ENCODE data around the gene ACACB.
A peak's percentile ranks its signal among the peaks of the same experiment; 100 is the strongest.
"Not testable (repeated sequence)": the region's sequence is repeated elsewhere in the genome, so short reads cannot be mapped to it uniquely, and the experiment has no call there.

Gene ACACB

DNA sequence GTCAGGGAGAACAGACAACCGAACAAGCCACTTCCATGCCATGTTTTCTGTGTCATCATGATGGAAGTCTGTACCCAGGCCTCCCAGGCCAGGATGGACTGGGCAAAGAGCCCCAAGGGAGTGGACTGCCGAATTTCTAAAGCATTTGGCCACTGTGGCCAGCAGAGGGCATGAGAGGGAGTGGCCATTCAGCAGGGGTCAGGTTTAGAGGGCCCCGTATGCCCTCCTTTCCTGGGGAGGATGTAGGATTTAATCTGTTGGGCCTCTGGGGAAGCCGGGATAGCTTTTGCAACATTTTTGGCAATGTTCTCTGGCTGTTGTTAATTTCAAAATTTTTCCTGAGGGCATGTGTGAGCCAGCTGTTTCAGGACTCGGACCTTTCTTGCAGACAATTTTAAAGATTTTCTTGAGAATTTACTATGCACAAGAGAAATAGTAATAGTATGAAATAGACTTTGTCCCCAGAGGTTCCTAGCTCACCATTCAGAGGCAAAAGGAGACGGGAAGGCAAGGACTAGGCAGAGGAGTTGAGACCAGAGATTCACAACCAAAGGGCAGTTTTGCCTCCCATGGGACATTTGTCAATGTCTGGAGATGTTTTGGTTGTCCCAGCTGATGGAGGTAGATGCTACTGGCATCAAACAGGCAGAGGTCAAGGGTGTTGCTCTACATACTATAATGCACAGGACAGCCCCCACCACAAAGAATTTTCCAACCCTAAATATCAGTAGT is 18.0 kb downstream of the ACACB start:
- in situ Hi-C loops (cut with MboI; ENCODE audit: low pct_unique_long_range_greater_than_20kb, low sequenced_read_pairs): no loop called here
- no peak for DNase-seq

DNA sequence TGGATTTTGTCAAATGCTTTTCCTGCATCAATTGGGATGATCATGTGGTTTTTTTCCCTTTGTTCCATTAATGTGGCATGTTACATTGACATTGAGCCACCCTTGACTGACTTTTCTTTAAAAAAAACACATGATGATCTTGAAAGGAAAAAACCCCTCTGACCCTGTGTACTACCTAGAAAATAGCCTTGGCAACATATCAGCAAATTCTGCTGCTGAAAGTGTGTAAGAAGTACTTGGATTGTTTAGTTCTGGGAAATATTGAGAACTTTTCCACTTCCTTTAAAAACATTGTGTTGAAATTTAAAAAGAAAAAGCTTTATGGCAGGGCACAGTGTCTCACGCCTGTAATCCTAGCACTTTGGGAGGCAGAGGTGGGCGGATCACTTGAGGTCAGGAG is 20.7 kb downstream of the ACACB start:
- no peak for DNase-seq
- in situ Hi-C loops (cut with MboI; ENCODE audit: low pct_unique_long_range_greater_than_20kb, low sequenced_read_pairs): no loop called here

DNA sequence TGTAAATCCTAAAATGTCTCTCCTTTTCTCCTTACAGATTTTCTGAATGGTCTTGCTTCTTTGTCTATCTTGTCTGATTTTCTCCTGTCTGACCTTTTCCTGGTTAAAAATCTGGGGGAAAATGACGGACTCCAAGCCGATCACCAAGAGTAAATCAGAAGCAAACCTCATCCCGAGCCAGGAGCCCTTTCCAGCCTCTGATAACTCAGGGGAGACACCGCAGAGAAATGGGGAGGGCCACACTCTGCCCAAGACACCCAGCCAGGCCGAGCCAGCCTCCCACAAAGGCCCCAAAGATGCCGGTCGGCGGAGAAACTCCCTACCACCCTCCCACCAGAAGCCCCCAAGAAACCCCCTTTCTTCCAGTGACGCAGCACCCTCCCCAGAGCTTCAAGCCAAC is 23.0 kb downstream of the ACACB start:
- DNase-seq: no peak
- in situ Hi-C loops (cut with MboI; ENCODE audit: low pct_unique_long_range_greater_than_20kb, low sequenced_read_pairs): no loop called here

DNA sequence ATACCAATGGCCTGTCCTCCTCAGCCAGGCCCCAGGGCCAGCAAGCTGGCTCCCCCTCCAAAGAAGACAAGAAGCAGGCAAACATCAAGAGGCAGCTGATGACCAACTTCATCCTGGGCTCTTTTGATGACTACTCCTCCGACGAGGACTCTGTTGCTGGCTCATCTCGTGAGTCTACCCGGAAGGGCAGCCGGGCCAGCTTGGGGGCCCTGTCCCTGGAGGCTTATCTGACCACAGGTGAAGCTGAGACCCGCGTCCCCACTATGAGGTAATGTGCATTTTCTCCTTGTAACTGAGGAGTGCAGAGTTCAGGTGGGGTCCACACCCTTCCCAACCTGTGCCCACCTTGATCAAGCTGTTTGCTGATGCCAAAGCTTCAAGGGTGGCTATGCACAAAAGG is 23.4 kb downstream of the ACACB start:
- in situ Hi-C loops (cut with MboI; ENCODE audit: low pct_unique_long_range_greater_than_20kb, low sequenced_read_pairs): no loop called here

DNA sequence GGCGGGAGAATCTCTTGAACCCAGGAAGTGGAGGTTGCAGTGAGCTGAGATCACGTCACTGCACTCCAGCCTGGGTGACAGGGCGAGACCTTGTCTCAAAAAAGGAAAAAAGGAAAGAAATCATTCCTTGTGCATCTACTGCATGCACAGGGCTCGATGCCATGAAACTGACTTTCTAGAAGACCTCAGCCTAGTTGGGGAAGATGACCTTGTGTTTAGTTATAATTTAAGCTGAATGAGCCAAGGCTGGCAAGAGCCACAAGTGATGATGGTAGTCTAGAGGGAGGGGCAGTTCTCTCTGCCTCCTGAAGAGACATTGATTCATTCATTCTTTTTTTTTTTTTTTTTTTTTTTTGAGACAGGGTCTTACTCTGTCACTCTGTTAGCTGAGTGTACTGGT is 24.2 kb downstream of the ACACB start:
- DNase-seq: no peak
- in situ Hi-C loops (cut with MboI; ENCODE audit: low pct_unique_long_range_greater_than_20kb, low sequenced_read_pairs): no loop called here

More for the DNA sequence above, 23.4 kb downstream of the ACACB start:
- no peak for DNase-seq

DNA sequence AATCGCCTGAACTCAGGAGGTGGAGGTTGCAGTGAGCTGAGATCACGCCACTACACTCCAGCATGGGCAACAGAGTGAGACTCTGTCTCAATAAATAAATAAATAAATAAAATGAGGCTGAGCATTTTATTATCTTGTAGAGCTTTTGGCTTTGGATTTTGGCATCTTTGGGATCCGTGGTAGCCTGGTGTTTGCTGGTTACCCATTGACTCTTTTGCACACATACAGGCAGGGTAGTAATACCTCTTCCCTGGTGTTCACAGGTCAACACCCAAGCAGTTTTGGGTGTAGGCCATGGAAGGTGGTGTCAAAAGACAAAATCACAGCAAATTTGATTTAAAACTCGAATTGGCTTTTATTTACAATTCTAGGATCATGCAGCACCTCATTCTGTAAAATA is 27.8 kb downstream of the ACACB start:
- DNase-seq: no peak
- in situ Hi-C loops (cut with MboI; ENCODE audit: low pct_unique_long_range_greater_than_20kb, low sequenced_read_pairs): no loop called here

DNA sequence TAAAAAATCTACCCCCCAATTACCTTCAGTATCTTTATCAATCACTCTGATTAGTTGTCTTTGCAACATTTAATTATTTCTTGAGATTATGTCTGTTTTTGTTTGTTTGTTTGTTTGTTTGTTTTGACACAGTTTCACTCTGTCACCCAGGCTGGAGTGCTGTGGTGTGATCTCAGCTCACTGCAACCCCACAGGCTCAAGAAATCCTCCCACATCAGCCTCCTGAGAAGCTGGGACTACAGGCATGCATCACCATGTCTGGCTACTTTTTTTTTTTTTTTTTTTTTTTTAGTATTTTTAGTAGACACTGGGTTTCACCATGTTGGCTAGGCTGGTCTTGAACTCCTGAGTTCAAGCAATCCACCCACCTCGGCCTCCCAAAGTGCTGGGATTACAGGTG is 30.7 kb downstream of the ACACB start:
- in situ Hi-C loops (cut with MboI; ENCODE audit: low pct_unique_long_range_greater_than_20kb, low sequenced_read_pairs): not testable (repeated sequence)

DNA sequence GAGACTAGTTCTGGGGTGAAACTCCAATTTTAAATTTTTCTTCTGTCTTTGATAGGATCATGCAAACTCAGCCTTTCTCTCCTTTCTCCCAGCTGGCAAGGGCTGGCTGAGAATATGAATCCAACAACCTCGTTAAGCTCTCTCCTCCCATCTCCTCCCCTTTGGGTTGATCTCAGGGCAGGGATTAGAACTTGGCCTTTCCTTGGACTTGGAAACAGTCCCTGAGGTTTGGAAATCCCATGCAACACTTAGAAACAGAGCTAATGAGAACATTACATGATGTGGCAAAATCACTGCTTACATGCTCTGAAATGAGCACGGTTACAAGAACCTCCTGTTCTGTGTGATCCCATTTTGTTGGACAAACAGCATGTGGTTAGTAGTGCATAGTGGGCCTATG is 31.6 kb downstream of the ACACB start:
- in situ Hi-C loops (cut with MboI; ENCODE audit: low pct_unique_long_range_greater_than_20kb, low sequenced_read_pairs): no loop called here
- no peak for DNase-seq

More for the DNA sequence above, 30.7 kb downstream of the ACACB start:
- not testable (repeated sequence) for DNase-seq

DNA sequence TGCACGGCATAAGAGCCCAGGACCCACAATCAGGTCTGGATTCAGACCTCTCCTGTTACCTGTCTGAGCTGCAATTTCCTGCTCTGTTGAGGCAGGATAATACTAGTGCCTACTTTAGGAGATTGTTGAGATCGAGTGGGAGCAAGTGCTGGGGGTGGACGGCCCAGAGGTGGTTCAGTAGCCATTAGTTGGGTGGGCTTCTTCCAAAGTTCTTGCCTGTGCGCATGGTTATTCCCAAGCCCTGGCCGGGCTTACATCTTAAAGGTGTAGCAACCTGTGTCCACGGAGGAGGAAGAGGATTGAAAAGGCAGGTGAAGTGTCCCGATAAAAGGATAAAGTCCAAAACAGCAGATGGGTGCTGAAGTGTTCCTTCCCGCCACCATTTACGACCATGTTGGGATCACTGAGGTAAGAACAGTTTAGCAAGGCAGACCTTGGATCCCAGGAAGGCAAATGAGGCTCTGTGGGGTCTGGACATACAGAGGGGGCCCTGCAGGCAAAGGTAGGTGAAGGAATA is 33.8 kb downstream of the ACACB start:
- DNase-seq: no peak
- in situ Hi-C loops (cut with MboI; ENCODE audit: low pct_unique_long_range_greater_than_20kb, low sequenced_read_pairs): no loop called here

DNA sequence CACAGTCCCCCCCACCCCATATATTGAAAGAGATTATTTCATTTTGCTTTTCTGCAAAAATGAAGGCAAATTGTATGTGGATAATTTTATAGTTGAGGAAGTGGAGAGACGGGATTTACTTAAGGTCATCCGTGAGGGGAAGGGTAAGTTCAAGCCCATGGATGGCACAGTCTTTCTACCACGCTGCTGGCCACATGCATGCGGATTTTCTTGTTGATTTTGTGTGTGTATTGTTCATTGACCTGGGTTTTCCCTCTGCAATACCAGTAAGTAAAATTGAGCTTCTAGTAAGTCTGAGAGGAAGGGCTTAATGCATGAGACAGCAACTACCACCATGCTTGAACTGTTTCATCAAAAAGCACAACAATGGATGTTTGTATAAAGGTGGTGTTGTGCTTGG is 35.1 kb downstream of the ACACB start:
- DNase-seq: no peak
- in situ Hi-C loops (cut with MboI; ENCODE audit: low pct_unique_long_range_greater_than_20kb, low sequenced_read_pairs): no loop called here

DNA sequence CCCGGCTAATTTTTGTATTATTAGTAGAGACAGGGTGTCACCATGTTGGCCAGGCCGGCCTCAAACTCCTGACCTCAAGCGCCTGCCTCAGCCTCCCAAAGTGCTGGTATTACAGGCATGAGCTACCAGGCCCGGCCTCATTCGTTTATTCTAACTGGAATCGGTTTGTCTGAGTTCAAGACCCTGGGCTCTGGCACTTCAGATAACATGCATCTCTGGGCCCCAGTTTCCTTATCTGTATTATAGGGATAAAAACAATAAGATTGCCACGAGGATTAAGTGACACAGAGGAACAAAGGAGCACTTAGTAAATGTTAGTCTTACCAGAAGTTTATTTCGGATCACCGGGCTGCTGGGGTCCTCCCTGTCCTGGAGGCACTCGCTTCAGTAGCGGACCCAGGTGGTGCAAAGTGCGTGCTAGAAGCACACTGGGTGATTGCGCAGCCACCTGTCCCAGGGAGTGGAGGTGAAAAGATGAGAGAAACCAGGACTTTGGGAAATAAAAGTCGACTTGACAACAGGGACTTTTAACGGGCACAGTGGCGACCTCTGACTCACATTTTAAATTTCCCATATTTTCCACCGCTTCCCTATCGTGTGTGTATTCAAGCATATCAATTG is 37.5 kb downstream of the ACACB start:
- in situ Hi-C loops (cut with MboI; ENCODE audit: low pct_unique_long_range_greater_than_20kb, low sequenced_read_pairs): no loop called here
- DNase-seq: peak; percentile 40

DNA sequence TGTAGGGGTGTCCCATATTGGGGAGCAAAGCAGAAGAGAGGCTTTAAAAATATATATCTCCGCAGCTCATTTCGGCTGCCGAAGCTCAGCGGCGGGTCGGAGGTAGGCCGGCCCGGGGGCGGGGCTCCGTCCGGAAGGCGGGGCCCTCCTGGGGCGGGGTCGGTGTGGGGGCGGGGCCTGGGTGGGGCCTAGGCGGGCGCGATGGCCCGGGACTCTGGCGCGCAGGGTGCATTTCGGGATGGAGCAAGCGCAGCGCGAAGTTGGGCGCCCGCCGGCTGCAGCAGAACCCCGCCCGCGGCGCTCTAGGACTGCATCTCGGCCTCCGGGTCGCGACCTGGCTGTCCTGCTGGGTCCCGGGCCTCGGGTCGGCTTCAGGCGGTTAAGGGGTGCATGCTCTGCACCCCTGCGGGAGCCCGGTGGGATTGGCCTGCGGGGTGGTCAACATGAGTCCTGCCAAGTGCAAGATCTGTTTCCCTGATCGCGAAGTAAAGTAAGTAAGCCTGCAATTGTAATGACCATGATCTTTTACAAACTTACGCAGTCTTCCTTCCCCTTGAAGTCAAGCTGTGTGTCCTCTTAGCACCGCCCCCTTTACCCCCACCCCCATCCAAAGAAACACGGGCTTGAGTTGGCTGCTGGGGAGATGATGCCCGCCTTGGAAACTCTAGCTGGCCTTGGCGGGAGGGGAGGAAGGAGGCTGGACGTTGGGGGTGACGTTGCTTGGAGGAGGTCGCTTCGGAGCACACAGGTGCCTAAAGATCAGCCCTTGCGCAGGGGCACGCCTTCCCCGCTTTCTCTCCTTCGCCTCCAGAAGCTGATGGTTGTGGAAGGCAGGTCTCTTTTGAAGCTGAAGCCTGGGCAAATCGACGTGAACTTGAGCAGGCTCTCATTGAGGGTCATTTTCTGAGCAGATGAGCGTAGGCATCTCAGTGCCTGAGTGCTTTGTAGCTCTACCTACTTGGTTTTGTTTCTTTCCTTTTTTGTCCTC is 38.4 kb downstream of the ACACB start:
- in situ Hi-C loops (cut with MboI; ENCODE audit: low pct_unique_long_range_greater_than_20kb, low sequenced_read_pairs): no loop called here
- peak; percentile 88 for DNase-seq

DNA sequence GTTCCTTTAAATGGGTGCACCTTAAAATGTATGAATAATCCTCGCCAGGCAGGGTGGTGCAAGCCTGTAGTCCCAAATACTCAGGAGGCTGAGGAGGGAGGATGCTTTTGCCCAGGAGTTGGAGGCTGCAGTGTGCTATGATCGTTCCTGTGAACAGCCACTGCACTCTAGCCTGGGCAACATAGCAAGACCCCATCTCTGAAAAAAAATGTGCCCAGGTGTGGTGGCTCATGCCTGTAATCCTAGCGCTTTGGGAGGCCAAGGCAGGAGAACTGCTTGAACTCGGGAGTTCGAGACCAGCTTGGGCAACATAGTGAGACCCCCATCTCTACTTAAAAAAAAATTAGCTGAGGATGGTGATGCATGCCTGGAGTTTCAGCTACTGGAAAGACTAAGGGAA is 39.6 kb downstream of the ACACB start:
- in situ Hi-C loops (cut with MboI; ENCODE audit: low pct_unique_long_range_greater_than_20kb, low sequenced_read_pairs): no loop called here
- DNase-seq: no peak

DNA sequence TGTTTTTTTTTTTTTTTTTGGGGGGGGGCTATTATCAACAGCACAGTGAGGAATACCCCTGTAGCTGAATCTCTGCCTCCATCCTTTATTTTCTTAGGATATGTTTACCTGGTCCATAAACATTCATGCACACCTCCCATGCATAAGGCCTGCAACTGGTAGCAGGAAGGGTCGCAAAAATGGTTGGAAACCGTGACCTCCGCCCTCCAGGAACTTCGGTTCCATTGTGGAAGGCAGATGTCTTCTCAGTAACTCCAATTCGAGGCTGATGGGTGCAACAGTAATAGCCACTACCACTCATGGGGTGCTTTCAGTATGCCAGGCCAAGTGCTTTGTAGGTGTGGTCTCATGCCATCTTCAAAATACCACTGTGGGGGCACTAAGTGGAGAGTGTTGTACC is 40.2 kb downstream of the ACACB start:
- in situ Hi-C loops (cut with MboI; ENCODE audit: low pct_unique_long_range_greater_than_20kb, low sequenced_read_pairs): no loop called here
- no peak for DNase-seq

DNA sequence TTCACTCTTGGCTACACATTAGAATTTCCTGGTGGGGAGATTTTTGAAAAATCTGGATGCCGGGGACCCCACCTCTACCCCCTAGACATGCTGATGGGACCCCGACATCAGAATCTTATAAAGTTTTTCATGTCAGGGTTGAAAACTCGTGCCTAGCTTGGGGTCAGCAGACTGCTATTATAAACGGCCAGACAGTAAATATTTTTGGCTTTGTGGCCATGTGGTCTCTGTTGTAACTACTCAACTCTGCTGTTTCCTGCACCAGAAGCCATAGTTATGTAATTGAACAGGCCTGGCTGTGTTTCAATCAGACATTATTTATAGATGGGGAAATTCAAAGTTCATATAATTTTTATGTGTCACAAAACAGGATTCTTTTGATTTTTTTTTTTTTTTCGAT is 41.6 kb downstream of the ACACB start:
- in situ Hi-C loops (cut with MboI; ENCODE audit: low pct_unique_long_range_greater_than_20kb, low sequenced_read_pairs): no loop called here
- no peak for DNase-seq

DNA sequence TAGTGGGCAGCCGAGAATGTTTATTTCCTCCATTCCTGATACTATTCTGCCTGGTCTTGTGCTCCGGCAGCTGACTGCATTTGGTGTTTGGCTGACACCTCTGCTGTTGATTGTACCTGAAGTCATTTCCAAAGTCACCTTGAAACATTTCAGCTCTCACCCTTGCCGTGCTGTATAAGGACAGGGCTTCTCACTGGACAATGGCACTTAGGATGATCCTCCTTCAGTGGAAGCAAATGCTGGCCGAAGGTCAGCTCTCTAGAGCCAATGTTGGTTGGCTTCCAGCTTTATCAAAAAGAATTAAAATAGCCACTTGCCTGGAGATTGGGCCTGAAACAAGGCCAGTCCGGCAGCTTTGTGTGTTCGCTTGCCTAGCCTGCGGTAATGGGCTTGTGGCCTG is 44.0 kb downstream of the ACACB start:
- in situ Hi-C loops (cut with MboI; ENCODE audit: low pct_unique_long_range_greater_than_20kb, low sequenced_read_pairs): no loop called here

DNA sequence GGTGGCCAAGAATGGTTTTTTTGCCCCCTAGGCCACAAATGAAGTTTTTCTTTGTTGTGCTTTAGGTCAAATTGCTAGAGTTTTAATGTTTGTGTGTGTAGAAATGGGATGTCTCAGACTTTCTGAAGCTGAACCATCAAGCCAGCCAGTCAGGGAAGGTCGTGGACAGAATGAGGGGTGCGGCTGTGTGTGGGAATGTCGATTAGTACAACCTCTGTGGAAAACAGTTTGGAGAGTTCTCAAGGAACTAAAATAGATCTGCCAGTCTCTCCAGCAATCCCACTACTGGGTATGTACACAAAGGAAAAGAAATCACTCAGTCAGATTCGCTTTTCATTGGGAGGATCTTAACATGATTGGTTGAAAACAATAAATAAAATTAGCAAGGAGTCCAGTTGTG is 44.5 kb downstream of the ACACB start:
- no peak for DNase-seq
- in situ Hi-C loops (cut with MboI; ENCODE audit: low pct_unique_long_range_greater_than_20kb, low sequenced_read_pairs): no loop called here

More for the DNA sequence above, 44.0 kb downstream of the ACACB start:
- no peak for DNase-seq

DNA sequence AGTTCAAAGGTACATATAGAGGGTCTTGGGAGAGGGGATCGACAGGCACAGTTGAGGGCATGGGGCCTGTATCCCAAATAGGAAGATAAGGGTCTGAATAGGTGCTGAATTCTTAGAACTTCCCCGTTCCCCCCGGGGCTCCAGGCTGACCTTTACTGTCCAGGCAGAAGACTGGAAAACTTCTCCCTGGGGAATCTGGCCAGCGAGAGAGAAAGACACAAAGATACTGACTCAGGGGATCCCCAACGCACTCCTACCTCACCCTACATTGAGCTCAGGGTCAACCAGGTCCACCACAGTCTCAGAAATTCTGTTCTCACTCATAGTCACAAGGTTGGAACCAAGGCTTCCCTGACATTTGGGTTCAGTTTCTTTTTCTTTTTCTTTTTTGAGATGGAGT is 46.2 kb downstream of the ACACB start:
- DNase-seq: no peak
- in situ Hi-C loops (cut with MboI; ENCODE audit: low pct_unique_long_range_greater_than_20kb, low sequenced_read_pairs): no loop called here

DNA sequence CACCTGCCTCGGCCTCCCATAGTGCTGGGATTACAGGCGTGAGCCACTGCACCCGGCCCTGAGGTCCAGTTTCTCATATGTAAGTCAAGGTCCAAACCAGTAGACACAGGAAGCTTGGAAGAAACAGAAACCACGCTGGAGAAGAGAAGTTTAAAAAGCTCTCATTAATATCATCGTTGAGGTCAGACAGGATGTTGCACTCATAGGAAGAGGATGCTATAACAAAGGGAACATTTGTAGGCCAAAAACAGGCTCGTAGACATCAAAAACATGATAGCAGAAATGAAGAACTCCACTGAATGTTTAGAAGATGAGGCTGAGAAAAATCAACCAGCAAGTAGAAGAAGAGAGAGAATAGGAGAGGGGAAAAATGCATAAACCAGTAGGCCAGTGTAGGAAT is 46.8 kb downstream of the ACACB start:
- in situ Hi-C loops (cut with MboI; ENCODE audit: low pct_unique_long_range_greater_than_20kb, low sequenced_read_pairs): no loop called here
- DNase-seq: no peak

DNA sequence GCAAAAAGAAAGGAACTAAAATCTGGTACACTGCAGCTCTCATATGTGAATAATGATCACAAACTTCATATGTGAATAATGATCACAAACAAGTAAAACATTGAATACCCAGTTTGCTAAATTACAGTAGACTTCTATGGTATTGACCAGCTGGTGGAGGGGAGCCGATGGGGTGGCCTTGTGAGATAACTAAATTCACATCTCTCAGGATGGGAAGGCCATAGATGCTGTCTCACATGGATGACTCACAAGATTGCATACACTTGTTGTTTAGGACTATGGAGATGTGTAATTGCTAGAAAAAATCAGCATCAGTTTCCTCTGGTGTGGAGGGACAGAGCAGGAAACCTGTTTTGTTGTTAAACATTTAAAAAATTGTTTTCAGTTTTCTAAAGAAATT is 49.2 kb downstream of the ACACB start:
- in situ Hi-C loops (cut with MboI; ENCODE audit: low pct_unique_long_range_greater_than_20kb, low sequenced_read_pairs): no loop called here
- DNase-seq: no peak

Data from KBM-7 (cell line).